GM12891 (cell line): ENCODE measurements around the gene SFTA2.

Source experiments
- POLR2AphosphoS5 ChIP-seq: IDR thresholded peaks from 2 replicates; pipeline ENCODE4 v1.6.1; 2011; ENCODE audit warnings: low read depth, low read length, control low read depth
- TAF1 ChIP-seq: IDR thresholded peaks from 2 replicates; pipeline ENCODE4 v1.6.1; 2011; ENCODE audit warnings: low read depth, low read length, control low read depth

- TF ChIP-seq POLR2AphosphoS5 (no peak), TAF1 (no peak)
Measured at GRCh38 chr6:30915591-30915946, 16.4 kb downstream of the SFTA2 start.
